Stimulated activated naive B cell treated with anti-CD40 and anti-IgM and Interleukin-4, amounts not matched to agents 10 μg/mL and 1 μg/mL and 100 μg/mL, for 72 hours (primary cell): Measurements from ENCODE around the gene ABHD17C.

Experiments used
- ATAC-seq, 2 donors: fragments of 150-1000 bp; cut with Tn5 transposase; replicated peaks; 2 replicates each; pipeline ENCODE4 v1.10.0; 2021; ENCODE audit warnings: moderate library complexity in 1 of 2
- DNase-seq: peaks from one replicate; pipeline ENCODE4 v3.0.0; 2021
- H3K27ac Mint-ChIP-seq: one replicate; pipeline ENCODE4 v1.8.0; 2022; ENCODE audit warnings: mild to moderate bottlenecking, mixed read lengths
- H3K27me3 Mint-ChIP-seq, 2 donors: one replicate each; pipeline ENCODE4 v1.8.0; 2022; ENCODE audit warnings: mixed read lengths in 2 of 2
- H3K36me3 Mint-ChIP-seq, 2 donors: one replicate each; pipeline ENCODE4 v1.8.0; 2022; ENCODE audit warnings: mixed read lengths in 2 of 2, mild to moderate bottlenecking in 1 of 2
- H3K4me1 Mint-ChIP-seq, 2 donors: one replicate each; pipeline ENCODE4 v1.8.0; 2022; ENCODE audit warnings: mixed read lengths in 2 of 2, mild to moderate bottlenecking in 1 of 2
- H3K4me3 Mint-ChIP-seq, 2 donors: one replicate each; pipeline ENCODE4 v1.8.0; 2022; ENCODE audit warnings: mild to moderate bottlenecking in 2 of 2, mixed read lengths in 2 of 2, moderate library complexity in 1 of 2
- H3K9me3 Mint-ChIP-seq, 2 donors: one replicate each; pipeline ENCODE4 v1.8.0; 2022; ENCODE audit warnings: mixed read lengths in 2 of 2, mild to moderate bottlenecking in 1 of 2

ABHD17C gene

DNA sequence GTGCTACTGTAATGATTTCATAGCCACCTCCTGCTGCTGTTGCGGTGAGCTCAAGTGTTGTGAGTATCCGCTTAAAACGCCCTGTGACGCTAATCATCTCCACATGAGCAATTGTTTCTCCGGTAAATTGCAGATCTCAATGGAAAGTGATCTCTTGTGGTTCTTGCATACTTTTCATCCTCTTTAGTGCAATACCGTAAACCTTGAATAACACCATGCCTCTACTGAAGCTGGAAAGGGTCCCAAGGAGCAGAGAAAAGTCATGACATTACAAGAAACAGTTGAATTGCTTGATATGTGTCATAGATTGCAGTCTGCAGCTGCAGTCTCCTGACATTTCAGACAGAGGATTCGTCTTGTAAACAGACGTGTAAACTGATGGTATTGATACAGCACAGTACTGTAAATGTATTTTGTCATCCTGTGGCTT, 78.0 kb downstream of the ABHD17C start:
- no peaks in the 10 kb centered on the region for H3K36me3 Mint-ChIP-seq
- no peak for ATAC-seq
- DNase-seq = no peak
- H3K4me1 Mint-ChIP-seq = peaks cover 0 to 8% of the 10 kb centered on the region in 2 donors
- H3K9me3 Mint-ChIP-seq = no peaks in the 10 kb centered on the region
- peaks cover 16 to 21% of the 10 kb centered on the region in 2 donors for H3K27me3 Mint-ChIP-seq
- no peak overlapping the region for H3K27ac Mint-ChIP-seq
- H3K4me3 Mint-ChIP-seq = no peak overlapping the region

DNA sequence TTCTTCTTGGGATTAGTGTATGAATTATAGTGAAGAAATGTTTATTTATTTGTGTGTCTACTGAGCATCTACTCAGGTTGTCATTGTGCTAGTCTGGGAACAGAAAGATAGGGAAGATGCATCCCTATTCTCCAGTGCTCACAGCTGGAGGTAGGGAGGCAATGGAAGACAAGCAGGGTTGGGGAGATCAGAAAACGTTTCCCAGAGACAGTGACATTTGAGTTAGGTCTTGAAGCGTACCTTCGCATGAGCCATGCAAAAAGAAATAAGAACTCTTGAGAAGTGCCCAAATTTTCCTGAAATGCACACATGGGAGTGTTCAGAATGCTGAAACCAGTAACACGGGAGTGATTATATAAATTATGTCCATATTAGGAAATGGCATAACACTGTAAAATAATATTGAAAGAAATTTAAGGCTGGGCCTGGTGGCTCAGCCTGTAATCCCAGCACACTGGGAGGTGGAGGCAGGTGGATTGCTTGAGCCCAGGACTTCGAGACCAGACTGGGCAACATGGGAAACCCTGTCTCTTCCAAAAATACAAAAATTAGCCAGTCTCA, 78.8 kb downstream of the ABHD17C start:
- no peak overlapping the region for H3K4me3 Mint-ChIP-seq
- DNase-seq = no peak
- H3K27ac Mint-ChIP-seq = no peak overlapping the region
- H3K36me3 Mint-ChIP-seq = no peaks in the 10 kb centered on the region
- H3K27me3 Mint-ChIP-seq = peaks cover 16 to 28% of the 10 kb centered on the region in 2 donors
- no peak for ATAC-seq
- H3K4me1 Mint-ChIP-seq = peaks cover 0 to 10% of the 10 kb centered on the region in 2 donors
- no peaks in the 10 kb centered on the region for H3K9me3 Mint-ChIP-seq

DNA sequence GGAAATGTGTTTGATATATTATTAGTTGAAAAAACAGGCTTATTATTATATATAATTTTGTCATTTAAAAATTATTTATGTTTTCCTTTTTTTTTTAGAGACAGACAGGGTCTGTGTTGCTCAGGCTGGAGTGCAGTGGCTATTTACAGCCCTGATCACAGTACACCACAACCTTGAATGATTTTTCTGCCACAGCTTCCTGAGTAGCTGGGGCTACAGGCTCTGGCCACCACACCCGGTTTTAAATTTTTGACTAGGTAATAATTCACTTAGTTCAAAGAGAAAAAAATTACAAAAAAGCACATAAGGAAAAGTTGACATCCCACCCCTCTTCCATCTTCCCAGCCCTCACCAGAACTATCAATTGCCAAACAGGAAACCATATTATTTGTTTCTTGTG, 79.4 kb downstream of the ABHD17C start:
- no peaks in the 10 kb centered on the region for H3K9me3 Mint-ChIP-seq
- peaks cover 16 to 32% of the 10 kb centered on the region in 2 donors for H3K27me3 Mint-ChIP-seq
- H3K4me1 Mint-ChIP-seq = peaks cover 0 to 16% of the 10 kb centered on the region in 2 donors
- H3K4me3 Mint-ChIP-seq = no peak overlapping the region
- ATAC-seq = no peak
- no peaks in the 10 kb centered on the region for H3K36me3 Mint-ChIP-seq
- DNase-seq = no peak
- no peak overlapping the region for H3K27ac Mint-ChIP-seq

DNA sequence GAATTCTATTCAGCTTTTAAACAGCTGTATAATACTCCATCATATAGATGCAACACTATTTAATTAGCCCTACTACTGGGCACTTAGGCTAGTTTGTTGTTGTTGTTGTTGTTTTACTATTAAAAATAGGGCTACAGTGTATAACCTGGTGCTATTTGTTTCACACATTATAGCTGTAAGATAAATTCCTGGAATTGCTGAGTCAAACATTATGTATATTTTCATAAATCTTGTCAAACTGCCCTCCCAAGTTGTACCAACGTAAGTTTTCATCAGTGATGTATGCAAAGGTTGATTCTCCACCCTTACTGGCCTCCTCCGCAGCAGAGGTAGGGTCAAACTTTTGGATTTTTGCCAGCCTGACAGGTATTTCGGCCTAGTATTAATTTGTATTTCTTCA, 80.2 kb downstream of the ABHD17C start:
- H3K27ac Mint-ChIP-seq = no peak overlapping the region
- H3K4me1 Mint-ChIP-seq = peaks cover 7 to 25% of the 10 kb centered on the region in 2 donors
- ATAC-seq (no peak), DNase-seq (no peak)
- H3K9me3 Mint-ChIP-seq = no peaks in the 10 kb centered on the region
- peaks cover 22 to 41% of the 10 kb centered on the region in 2 donors for H3K27me3 Mint-ChIP-seq
- no peak overlapping the region for H3K4me3 Mint-ChIP-seq
- H3K36me3 Mint-ChIP-seq = no peaks in the 10 kb centered on the region

DNA sequence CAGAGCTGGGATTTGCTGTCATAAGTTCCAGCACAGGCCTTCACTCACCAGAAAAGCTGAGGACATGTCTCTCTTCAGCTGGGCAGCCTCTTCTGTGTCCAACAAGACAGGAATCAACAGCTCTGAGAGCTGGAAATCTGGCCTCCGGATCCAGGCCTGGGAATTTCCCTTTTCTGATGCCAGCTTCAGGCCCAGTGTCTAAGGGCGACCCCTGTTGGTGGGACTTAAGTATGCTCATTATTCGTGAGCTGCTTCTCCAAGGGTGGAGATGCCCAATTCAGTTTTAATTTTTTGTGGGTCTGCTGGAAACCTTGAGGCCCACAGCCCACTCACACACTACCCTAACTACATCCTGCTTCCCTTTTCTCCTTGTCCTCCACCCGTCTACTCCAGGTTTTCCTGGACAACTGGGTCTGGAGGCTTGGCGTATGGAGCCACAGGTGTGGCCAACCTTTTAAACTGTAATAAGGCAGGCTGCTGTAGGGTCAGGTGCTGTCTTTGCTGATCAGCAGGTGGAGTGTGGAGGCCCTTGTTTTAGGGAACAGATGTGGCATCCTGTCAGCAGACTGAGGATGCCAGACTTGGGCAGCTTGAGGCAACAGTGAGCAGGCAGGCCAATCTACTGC, 81.4 kb downstream of the ABHD17C start:
- H3K36me3 Mint-ChIP-seq = no peaks in the 10 kb centered on the region
- H3K27ac Mint-ChIP-seq = no peak overlapping the region
- H3K9me3 Mint-ChIP-seq = no peaks in the 10 kb centered on the region
- H3K4me1 Mint-ChIP-seq = peaks cover 7 to 29% of the 10 kb centered on the region in 2 donors
- H3K27me3 Mint-ChIP-seq = peaks cover 25 to 45% of the 10 kb centered on the region in 2 donors
- H3K4me3 Mint-ChIP-seq = no peak overlapping the region
- DNase-seq = peak; percentile 36
- ATAC-seq = peak; percentile 38 to 41

DNA sequence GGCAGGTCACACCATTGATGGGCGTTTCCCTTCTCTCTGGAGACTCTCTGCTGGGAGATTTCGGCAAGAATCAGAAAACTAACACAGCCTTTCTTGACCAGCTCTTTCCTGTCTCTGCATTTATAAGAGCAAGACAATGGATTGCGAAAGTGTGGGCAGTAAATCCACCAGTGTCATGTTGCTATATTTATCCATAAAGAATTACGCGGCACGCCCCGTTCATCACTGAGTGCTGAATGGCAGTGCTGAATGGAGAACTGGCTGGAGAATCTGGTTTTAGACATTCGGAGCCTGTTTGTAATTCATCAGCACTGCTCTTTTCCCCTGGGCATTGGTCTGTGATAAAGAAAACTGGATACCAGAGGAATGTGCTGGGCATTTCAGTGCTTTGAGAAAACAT, 82.0 kb downstream of the ABHD17C start:
- Mint-ChIP-seq H3K4me1 (peaks cover 7 to 29% of the 10 kb centered on the region in 2 donors), H3K9me3 (no peaks in the 10 kb centered on the region), H3K4me3 (no peak overlapping the region), H3K27ac (no peak overlapping the region), H3K36me3 (no peaks in the 10 kb centered on the region), H3K27me3 (peaks cover 28 to 45% of the 10 kb centered on the region in 2 donors)
- DNase-seq (no peak), ATAC-seq (no peak)

DNA sequence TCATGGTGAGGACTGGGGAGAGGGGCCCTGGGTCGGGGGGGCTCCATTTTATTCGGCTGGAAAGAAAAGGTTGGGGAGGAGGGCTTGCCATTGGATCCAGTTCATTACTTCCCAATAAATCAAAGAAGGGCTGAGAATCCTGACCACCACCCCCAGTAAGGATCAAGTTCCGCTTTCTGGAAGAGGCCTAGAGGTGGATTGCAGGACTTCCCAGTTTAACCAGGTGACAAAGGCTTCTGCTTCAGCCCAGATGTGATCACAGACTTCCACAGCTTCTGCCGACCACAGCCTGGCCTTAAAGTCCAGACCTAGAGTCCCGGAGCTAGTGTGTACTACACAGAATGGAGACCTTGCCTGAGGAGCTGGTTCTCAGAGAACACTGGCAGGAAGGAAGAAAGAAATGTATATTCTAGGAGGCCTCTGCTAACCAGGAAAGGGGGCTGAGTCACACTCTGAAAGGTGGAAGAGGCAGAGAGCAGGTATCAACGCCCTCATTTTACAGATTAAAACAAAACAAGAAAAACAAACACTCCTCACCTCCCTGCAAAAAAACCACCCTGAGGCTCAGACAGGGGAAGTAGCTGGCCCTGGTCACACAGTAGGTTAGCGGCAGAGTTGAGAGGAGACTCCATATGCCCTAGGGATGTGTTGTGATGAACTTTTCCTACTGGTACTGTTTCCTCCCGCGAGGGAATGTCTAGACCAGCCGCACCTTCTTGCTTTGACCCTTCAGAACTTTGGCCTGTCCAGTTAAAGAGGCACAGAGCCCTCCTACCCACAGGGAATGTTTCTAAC, 82.9 kb downstream of the ABHD17C start:
- no peak for DNase-seq
- no peaks in the 10 kb centered on the region for H3K9me3 Mint-ChIP-seq
- H3K4me3 Mint-ChIP-seq = no peak overlapping the region
- peaks cover 7 to 29% of the 10 kb centered on the region in 2 donors for H3K4me1 Mint-ChIP-seq
- H3K27ac Mint-ChIP-seq = no peak overlapping the region
- H3K36me3 Mint-ChIP-seq = no peaks in the 10 kb centered on the region
- peaks cover 30 to 45% of the 10 kb centered on the region in 2 donors for H3K27me3 Mint-ChIP-seq
- no peak for ATAC-seq

DNA sequence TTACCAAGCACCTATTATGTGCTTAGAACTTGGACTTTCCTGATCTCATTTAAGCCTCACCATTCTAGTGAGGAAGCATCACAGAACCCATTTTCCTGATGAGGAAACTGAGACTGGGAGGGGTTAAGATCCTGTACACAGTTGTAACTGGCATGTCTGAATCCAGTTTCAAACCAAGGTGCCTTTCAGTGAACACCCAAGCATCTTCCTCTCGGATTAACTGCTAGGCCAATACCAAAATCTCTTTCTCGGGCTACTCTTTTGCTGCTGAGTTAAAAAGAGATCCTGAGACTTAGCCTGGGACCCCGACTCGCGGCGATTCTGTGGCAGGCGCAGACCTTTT, 83.5 kb downstream of the ABHD17C start:
- Mint-ChIP-seq H3K4me3 (peak overlapping the region in 1 of 2 donors; percentile 82), H3K27me3 (peaks cover 29 to 44% of the 10 kb centered on the region in 2 donors), H3K4me1 (peaks cover 8 to 29% of the 10 kb centered on the region in 2 donors), H3K27ac (no peak overlapping the region), H3K9me3 (no peaks in the 10 kb centered on the region), H3K36me3 (no peaks in the 10 kb centered on the region)
- no peak for ATAC-seq
- DNase-seq = no peak

DNA sequence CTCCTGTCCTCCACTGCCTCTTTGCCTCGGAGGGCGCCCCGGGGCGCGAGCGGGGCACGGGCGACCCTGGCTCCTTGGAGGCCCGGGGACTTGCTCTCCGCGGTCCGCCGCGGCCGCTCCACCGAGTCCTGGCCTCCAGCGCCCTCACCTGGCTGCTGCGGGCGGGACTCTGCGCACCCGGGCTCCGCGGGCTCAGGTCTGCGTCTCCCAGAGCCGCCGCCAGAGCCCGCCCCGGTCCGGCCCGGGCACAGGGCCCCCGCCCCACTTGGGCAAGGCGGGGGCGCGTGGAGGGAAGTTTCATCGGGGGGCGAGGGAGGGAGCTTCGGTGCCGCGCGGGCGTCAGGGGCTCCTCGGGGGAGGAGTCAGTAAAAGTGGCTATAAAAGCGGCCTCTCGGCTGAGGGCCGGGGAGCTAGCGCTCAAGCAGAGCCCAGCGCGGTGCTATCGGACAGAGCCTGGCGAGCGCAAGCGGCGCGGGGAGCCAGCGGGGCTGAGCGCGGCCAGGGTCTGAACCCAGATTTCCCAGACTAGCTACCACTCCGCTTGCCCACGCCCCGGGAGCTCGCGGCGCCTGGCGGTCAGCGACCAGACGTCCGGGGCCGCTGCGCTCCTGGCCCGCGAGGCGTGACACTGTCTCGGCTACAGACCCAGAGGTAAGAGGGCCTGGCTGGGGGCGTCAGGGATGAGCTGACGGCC, 84.0 kb downstream of the ABHD17C start, which contains the start of gene CEMIP:
TSS of gene CEMIP (plus strand) at position 407 of the 694 bp plus-strand sequence. CDS start 94,510 bp downstream, outside the sequence.
- peaks cover 25 to 40% of the 10 kb centered on the region in 2 donors for H3K27me3 Mint-ChIP-seq
- ATAC-seq = peak; percentile 86 to 88
- H3K4me3 Mint-ChIP-seq = peak within 1 kb of the TSS; percentile 78 to 82
- peaks cover 9 to 29% of the 10 kb centered on the region in 2 donors for H3K4me1 Mint-ChIP-seq
- DNase-seq = peak; percentile 27
- no peaks in the 10 kb centered on the region for H3K9me3 Mint-ChIP-seq
- H3K36me3 Mint-ChIP-seq = no peaks in the 10 kb centered on the region
- H3K27ac Mint-ChIP-seq = peak within 1 kb of the TSS; percentile 14

DNA sequence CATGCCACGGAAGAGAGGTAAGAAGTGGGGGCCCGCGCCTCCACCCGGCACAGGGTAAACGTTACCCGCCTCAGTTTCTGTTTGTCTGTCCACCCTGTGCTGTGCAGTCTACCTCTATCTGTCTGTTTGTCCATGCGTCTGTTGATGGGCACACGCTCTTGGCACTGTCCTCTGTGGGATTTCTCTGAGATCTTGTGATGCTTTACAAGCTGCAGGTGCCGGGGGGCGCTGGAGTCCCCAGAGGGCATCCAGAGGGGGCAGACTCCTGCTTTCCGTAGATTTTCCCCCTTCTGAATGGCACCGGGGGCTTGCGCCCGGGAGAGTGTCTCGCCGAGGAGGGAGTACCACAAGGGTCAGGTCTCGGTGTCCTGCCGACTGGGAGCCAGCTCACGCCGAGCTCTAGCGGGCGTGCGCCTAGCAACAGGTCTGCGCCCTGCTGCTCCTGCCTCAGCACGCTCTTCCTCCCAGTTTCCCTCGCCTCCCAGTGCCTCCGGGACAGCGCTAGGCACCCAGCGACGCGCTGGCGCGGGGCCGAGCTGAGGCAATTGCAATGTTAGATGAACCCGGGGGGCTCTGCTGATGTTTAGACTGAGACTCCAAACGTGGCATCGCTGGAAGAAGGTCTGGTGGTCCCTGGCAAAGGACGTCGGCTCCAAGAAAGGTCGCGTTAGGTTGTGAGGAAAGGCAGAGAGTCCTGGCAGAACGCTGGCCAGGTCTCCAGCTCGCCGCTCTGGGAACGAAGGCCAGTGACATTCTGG, 84.7 kb downstream of the ABHD17C start:
- H3K27me3 Mint-ChIP-seq = peaks cover 25 to 40% of the 10 kb centered on the region in 2 donors
- peak overlapping the region; percentile 14 for H3K27ac Mint-ChIP-seq
- DNase-seq = no peak
- peak overlapping the region; percentile 78 to 82 for H3K4me3 Mint-ChIP-seq
- ATAC-seq = no peak
- peaks cover 9 to 29% of the 10 kb centered on the region in 2 donors for H3K4me1 Mint-ChIP-seq
- no peaks in the 10 kb centered on the region for H3K36me3 Mint-ChIP-seq
- H3K9me3 Mint-ChIP-seq = no peaks in the 10 kb centered on the region

DNA sequence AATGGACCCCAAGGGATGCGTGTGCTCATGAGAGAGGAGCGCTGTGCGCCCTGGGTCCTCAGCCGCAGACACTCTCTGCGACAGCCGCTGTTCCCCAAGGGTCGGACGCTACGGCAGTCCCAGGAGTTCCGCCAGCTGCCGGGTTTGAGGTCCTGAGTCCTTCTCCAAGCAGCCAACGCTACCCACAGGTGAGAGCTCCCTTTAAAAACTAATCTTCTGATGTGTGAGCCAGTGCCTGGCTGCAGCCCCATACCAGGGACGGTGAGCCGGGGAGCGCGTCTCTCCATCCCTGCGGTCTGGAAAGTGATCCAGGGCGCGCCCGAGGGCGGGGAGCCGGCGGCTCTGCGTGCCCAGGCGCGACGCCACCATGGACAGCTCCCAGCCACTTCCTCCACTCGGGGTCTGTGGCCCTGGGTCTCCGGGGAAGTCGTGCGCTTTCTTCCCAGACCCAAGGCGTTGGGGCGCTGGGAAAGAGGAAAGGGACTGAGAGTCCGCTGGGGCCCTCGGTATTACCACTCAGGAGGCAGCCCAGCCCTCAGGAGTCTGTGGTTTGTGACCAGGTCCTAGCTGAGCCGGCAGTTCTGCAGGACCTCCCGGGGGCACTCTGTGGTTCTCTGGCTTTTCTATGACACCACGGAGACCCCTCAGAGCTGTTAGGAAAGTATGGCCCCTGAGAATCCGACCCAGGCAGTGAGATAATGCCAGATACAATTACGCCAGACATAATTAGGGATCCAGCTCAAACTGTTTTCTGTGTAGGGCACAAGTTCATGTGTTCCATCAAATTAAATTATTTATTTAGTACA, 85.5 kb downstream of the ABHD17C start:
- DNase-seq (no peak), ATAC-seq (no peak)
- peak overlapping the region; percentile 78 to 82 for H3K4me3 Mint-ChIP-seq
- peaks cover 25 to 40% of the 10 kb centered on the region in 2 donors for H3K27me3 Mint-ChIP-seq
- H3K9me3 Mint-ChIP-seq = no peaks in the 10 kb centered on the region
- H3K4me1 Mint-ChIP-seq = peaks cover 9 to 29% of the 10 kb centered on the region in 2 donors
- no peak overlapping the region for H3K27ac Mint-ChIP-seq
- H3K36me3 Mint-ChIP-seq = no peaks in the 10 kb centered on the region

DNA sequence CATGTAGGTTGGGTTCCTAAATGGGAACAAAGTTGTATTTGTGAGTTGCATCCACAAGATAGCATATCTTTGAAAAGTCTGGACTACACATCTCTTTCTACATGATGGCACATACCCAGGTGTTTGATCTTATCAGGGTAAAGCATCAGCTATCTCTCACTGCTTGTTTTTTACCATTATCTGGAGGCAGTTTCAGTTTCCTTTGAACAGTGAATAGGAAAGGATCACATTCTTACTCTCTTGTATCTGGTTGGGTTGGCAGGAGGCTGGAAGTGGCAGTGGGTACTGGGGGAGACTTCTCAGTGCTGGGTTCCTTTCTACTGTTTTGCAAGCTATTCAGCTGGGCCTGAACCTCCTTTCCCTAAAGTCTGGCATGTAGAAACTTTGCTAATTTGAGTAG, 88.2 kb downstream of the ABHD17C start:
- Mint-ChIP-seq H3K27ac (no peak overlapping the region), H3K9me3 (no peaks in the 10 kb centered on the region), H3K4me3 (no peak overlapping the region), H3K27me3 (peaks cover 17 to 23% of the 10 kb centered on the region in 2 donors), H3K36me3 (no peaks in the 10 kb centered on the region), H3K4me1 (peaks cover 9 to 21% of the 10 kb centered on the region in 2 donors)
- no peak for DNase-seq
- no peak for ATAC-seq

DNA sequence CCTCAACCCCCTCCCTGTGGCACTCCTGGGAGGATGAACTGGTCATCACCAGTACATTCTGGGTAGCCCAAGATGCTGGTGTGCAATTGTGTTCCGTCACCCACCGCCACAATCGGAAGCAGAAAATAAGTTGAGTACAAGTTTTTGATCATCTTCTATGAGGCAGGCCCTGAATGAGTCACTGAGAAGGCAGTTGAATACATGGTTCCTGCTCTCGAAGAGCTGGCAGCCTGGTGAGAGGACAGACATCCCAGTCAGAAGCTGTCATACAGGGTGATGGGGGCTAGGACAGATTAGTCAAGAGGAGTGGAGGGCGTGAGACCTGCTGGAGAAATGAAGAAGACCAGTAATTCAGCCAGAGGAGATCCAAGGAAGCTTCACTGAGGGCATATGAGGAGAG, 90.2 kb downstream of the ABHD17C start:
- peaks cover 1 to 4% of the 10 kb centered on the region in 2 donors for H3K4me1 Mint-ChIP-seq
- no peak for DNase-seq
- no peaks in the 10 kb centered on the region for H3K9me3 Mint-ChIP-seq
- H3K27ac Mint-ChIP-seq = no peak overlapping the region
- H3K27me3 Mint-ChIP-seq = peaks cover 4 to 8% of the 10 kb centered on the region in 2 donors
- no peak for ATAC-seq
- H3K4me3 Mint-ChIP-seq = no peak overlapping the region
- no peaks in the 10 kb centered on the region for H3K36me3 Mint-ChIP-seq
